Sigmoid colon (tissue), 7 donors: Measurements from ENCODE around the gene MS4A4A. TPM values are rescaled to one million over a fixed set of nuclear protein-coding genes. Genes with fewer than 3 reads are reported as not detected.

Source experiments
- DNase-seq: peaks from one replicate; pipeline ENCODE4 v3.0.0-alpha.2; 2019
- H3K27ac ChIP-seq, 4 donors: fragments of 200-600 bp; sonication (generic); one replicate each; pipeline ENCODE4 v1.5.1; 2016 to 2019; ENCODE audit warnings: mild to moderate bottlenecking in 1 of 4
- H3K27me3 ChIP-seq, 3 donors: fragments of 200-600 bp; sonication (generic); one replicate each; pipeline ENCODE4 v1.5.1; 2019; ENCODE audit warnings: mild to moderate bottlenecking in 1 of 3
- H3K36me3 ChIP-seq, 4 donors: fragments of 200-600 bp; sonication (generic); one replicate each; pipeline ENCODE4 v1.5.1; 2016 to 2019
- H3K4me1 ChIP-seq, 4 donors: fragments of 200-600 bp; sonication (generic); one replicate each; pipeline ENCODE4 v1.5.1; 2017 to 2019
- H3K4me3 ChIP-seq, 4 donors: fragments of 200-600 bp; sonication (generic); one replicate each; pipeline ENCODE4 v1.5.1; 2017 to 2019; ENCODE audit warnings: mild to moderate bottlenecking in 2 of 4, moderate library complexity in 1 of 4
- H3K9me3 ChIP-seq, 4 donors: fragments of 200-600 bp in 3 of 4; sonication (generic) in 3 of 4; one replicate each; pipeline versions ENCODE4 v1.5.1 to v1.6.1; 2013 to 2019
- EP300 ChIP-seq, 4 donors: sonication (generic); formaldehyde crosslinking; IDR thresholded peaks; one replicate each; pipeline ENCODE4 v1.6.1; 2017; ENCODE audit warnings: antibody characterized with exemption in 4 of 4
- POLR2A ChIP-seq, 2 donors: fragments of 450-650 bp; IDR thresholded peaks; one replicate each; pipeline ENCODE4 v1.6.1; 2016; ENCODE audit warnings: antibody characterized with exemption in 2 of 2, mild to moderate bottlenecking in 2 of 2, moderate library complexity in 2 of 2
- POLR2AphosphoS5 ChIP-seq, 4 donors: sonication (generic); formaldehyde crosslinking; IDR thresholded peaks; one replicate each; pipeline ENCODE4 v1.6.1; 2017; ENCODE audit warnings: antibody characterized with exemption in 4 of 4
- WGBS, 2 donors: extraction: QIAGEN DNeasy Blood & Tissue Kit; methylation state at CpG; one replicate each; pipeline ENCODE4 v1.1.7; 2013; 5-methylcytosine and 5-hydroxymethylcytosine counted together
- intact Hi-C: fragments of 100-400 bp; cut with DNase I; formaldehyde crosslinking; loops from one replicate; pipeline ENCODE4 v1.15.1; 2023
- polyA plus RNA-seq, 3 donors: library from polyadenylated mRNA; stranded (reverse); fragments of 200-250 nt; gene quantifications; one replicate each; pipeline ENCODE4 v1.2.3, GENCODE V29; 2013
- total RNA-seq, 4 donors: library from RNA; depleted of rRNA; stranded (reverse); fragments of >200 nt; gene quantifications; one replicate each; pipeline ENCODE4 v1.1.0, GENCODE V29; 2016
- TF ChIP-seq, protein P1 (sequence below), 4 experiments: fragments of 450-650 bp in 3 of 4; fragments of 200-600 bp in 1 of 4; IDR thresholded peaks; one replicate each; pipeline ENCODE4 v1.5.1; 2016 to 2019; ENCODE audit warnings: antibody characterized with exemption in 4 of 4, mild to moderate bottlenecking in 3 of 4, moderate library complexity in 2 of 4
- donor health status: healthy with polysubstance abuse.
- donor health status: Bipolar disorder and iron deficiency.
- donor health status: healthy.

The MS4A4A gene
- total and polyA plus RNA-seq, 7 donors, result 10.8 to 49.9 (median 35.4) TPM

DNA sequence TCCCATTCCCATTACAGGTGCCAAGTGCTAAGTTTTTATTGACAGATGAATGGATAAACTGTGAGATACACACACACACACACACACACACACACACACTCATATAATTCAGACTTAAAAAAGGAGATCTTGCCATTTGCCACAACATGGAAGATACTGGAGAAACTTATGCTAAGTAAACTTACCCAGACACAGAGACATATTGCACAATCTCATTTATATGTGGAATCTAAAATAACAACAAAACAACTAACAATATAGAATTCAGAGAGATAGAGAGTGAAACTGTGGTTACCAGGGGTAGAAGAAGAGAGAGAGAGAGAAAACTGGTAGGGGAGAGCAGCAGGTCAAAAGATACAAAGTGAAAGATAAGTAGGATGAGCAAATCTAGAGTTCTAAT is 48.0 kb downstream of the MS4A4A start:
- intact Hi-C loops, result no loop called here
- no peak overlapping the region for H3K4me3 ChIP-seq
- no peaks in the 10 kb centered on the region for H3K36me3 ChIP-seq
- TF ChIP-seq POLR2AphosphoS5 (IDR thresholded peaks at IDR 0.05), result no peak
- TF ChIP-seq EP300 (IDR thresholded peaks at IDR 0.05), result no peak
- no peak for TF ChIP-seq POLR2A (IDR thresholded peaks at IDR 0.05)
- TF ChIP-seq, protein P1, sequence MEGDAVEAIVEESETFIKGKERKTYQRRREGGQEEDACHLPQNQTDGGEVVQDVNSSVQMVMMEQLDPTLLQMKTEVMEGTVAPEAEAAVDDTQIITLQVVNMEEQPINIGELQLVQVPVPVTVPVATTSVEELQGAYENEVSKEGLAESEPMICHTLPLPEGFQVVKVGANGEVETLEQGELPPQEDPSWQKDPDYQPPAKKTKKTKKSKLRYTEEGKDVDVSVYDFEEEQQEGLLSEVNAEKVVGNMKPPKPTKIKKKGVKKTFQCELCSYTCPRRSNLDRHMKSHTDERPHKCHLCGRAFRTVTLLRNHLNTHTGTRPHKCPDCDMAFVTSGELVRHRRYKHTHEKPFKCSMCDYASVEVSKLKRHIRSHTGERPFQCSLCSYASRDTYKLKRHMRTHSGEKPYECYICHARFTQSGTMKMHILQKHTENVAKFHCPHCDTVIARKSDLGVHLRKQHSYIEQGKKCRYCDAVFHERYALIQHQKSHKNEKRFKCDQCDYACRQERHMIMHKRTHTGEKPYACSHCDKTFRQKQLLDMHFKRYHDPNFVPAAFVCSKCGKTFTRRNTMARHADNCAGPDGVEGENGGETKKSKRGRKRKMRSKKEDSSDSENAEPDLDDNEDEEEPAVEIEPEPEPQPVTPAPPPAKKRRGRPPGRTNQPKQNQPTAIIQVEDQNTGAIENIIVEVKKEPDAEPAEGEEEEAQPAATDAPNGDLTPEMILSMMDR (IDR thresholded peaks at IDR 0.05), result no peak
- no peaks in the 10 kb centered on the region for H3K9me3 ChIP-seq
- H3K27me3 ChIP-seq, result no peaks in the 10 kb centered on the region
- DNase-seq, result no peak
- H3K27ac ChIP-seq, result no peak overlapping the region
- no peaks in the 10 kb centered on the region for H3K4me1 ChIP-seq

DNA sequence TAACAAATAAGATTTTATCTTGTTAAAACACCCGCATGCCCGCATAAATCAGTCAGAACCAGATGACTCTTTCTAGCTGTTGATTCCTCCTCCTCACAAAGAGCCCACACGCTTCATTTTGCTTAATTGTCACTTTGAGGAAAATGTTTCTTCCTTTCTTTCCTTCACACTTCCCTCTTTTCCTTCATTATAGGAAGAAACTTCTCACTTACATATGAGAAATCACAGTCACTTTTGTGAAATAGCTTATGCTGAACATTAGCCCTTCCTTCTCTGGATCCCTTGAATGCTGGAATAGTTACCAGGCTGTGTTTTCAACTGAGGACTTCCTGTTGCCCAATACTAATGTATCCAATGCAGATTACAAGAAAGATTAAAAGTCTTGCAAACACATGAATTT is 52.4 kb downstream of the MS4A4A start:
- Histone ChIP-seq H3K27me3 (no peaks in the 10 kb centered on the region), H3K4me1 (no peaks in the 10 kb centered on the region), H3K27ac (no peak overlapping the region), H3K36me3 (no peaks in the 10 kb centered on the region), H3K9me3 (no peaks in the 10 kb centered on the region), H3K4me3 (no peak overlapping the region)
- 0 to 79% methylated on average over 3 of the region's 3 CpGs for WGBS, 2 donors
- TF ChIP-seq POLR2A (IDR thresholded peaks at IDR 0.05) (no peak), POLR2AphosphoS5 (IDR thresholded peaks at IDR 0.05) (peak in 1 of 4 donors; percentile 43), EP300 (IDR thresholded peaks at IDR 0.05) (no peak)
- TF ChIP-seq, protein P1 (IDR thresholded peaks at IDR 0.05), result no peak
- no peak for DNase-seq
- intact Hi-C loops, result no loop called here

DNA sequence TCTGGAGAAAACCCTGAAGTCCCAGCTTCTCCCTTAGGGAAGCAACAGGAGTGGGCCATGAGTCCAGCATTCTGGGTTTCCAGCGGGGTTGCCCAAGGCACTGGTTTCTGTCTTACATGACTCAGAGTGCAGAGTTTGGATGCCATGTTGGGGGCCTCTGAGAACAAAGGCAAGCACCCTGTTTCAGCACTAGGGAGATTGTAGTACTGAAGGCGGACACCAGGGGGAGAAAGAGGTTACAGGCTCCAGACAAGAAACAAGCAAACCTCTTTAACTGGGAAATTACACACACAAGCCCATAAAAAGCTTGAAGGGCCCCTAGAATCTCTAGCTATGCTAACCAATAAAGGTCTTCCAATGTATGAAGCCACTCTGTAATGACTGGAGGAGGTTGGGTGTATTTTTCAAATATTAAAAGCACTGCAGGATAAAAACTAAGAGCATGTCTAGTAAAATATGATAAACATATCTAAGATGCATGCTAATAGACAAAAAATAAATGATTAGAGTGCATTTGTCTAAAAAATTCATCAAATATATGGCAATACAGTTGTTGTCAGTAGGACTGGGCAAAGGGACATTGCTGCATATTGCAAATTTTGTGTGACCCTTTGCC is 53.6 kb downstream of the MS4A4A start:
- TF ChIP-seq POLR2AphosphoS5 (IDR thresholded peaks at IDR 0.05), result no peak
- TF ChIP-seq, protein P1 (IDR thresholded peaks at IDR 0.05), result peak in 2 of 4 experiments; percentile 28 to 51
- DNase-seq, result no peak
- Histone ChIP-seq H3K27me3 (no peaks in the 10 kb centered on the region), H3K36me3 (no peaks in the 10 kb centered on the region), H3K27ac (peak overlapping the region in 1 of 4 donors; percentile 19), H3K9me3 (no peaks in the 10 kb centered on the region), H3K4me1 (no peaks in the 10 kb centered on the region), H3K4me3 (no peak overlapping the region)
- 20 to 35% methylated on average over 2 of the region's 2 CpGs for WGBS, 2 donors
- intact Hi-C loops, result no loop called here

DNA sequence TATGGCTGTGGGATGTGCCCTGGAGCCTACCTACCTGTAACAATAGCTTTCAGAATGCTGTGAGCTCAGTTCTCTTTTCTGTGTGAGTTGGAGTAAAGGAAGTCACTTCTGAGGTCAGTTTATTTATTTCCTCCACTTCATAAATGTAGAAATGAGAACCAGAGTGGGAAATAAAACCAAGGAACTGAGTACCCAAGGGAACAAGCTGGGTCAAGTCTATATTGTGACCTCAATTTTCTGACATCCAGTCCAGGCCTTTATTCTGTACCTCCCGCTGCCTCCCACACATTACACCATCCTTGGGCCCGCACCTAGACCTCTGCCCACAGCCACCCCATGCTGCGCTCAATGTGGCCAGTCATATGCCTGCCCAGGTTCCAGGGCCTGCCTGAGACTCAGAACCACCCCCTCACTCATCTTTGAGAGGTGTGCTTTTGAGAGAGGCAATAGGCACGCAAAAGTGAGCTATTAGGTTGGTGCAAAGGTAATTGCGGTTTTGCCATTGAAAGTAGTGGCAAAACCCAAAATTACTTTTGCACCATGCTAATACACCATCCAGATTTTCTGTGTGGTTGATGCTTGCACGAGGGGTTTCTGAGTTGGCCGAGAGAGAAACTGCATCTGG is 56.4 kb downstream of the MS4A4A start:
- intact Hi-C loops, result no loop called here
- H3K36me3 ChIP-seq, result no peaks in the 10 kb centered on the region

More for the DNA sequence above, 56.4 kb downstream of the MS4A4A start:
- H3K4me3 ChIP-seq, result no peak overlapping the region
- no peaks in the 10 kb centered on the region for H3K27me3 ChIP-seq
- no peaks in the 10 kb centered on the region for H3K4me1 ChIP-seq
- WGBS, 2 donors, result 90 to 94% methylated on average over 7 of the region's 7 CpGs
- no peak overlapping the region for H3K27ac ChIP-seq
- H3K9me3 ChIP-seq, result no peaks in the 10 kb centered on the region
- DNase-seq, result no peak
- TF ChIP-seq, protein P1 (IDR thresholded peaks at IDR 0.05), result no peak
- TF ChIP-seq EP300 (IDR thresholded peaks at IDR 0.05) (no peak), POLR2A (IDR thresholded peaks at IDR 0.05) (no peak), POLR2AphosphoS5 (IDR thresholded peaks at IDR 0.05) (no peak)
